ENCODE measurements around the gene RALGPS1. TPM values are rescaled to one million over a fixed set of nuclear protein-coding genes. Genes with fewer than 3 reads are reported as not detected.

Gene RALGPS1
- total RNA-seq, 4 donors from 2014 or later: 4.6 to 11.9 (median 10.0) TPM

- no peaks in the 10 kb centered on the region for H3K36me3 ChIP-seq
- no peaks in the 10 kb centered on the region for H3K9me3 ChIP-seq
- H3K4me1 ChIP-seq: peaks cover 21 to 32% (median 26%) of the 10 kb centered on the region in 4 donors
- no peak overlapping the region for H3K27ac ChIP-seq (replicated peaks in 1 of 4)
- TF ChIP-seq EP300 (IDR thresholded peaks at IDR 0.05): no peak
- no peak for TF ChIP-seq CTCF (IDR thresholded peaks at IDR 0.05)
- TF ChIP-seq POLR2AphosphoS5 (IDR thresholded peaks at IDR 0.05): no peak
- no peak for TF ChIP-seq POLR2A (IDR thresholded peaks at IDR 0.05; ENCODE audit: low read depth)
- intact Hi-C loops (cut with DNase I): no loop called here
- no peak for DNase-seq (ENCODE audit: extremely low spot score)
- WGBS: 89% methylated on average over 5 of the region's 5 CpGs
- no peaks in the 10 kb centered on the region for H3K27me3 ChIP-seq
- no peak overlapping the region for H3K4me3 ChIP-seq
Measured at GRCh38 chr9:127038531-127038930, 123.9 kb downstream of the RALGPS1 start.

GRCh38 chr9:127039492-127039891, 124.9 kb downstream of the RALGPS1 start:
- Histone ChIP-seq H3K27ac (replicated peaks in 1 of 4) (no peak overlapping the region), H3K4me3 (no peak overlapping the region), H3K36me3 (no peaks in the 10 kb centered on the region), H3K4me1 (peaks cover 14 to 24% (median 19%) of the 10 kb centered on the region in 4 donors), H3K27me3 (no peaks in the 10 kb centered on the region), H3K9me3 (no peaks in the 10 kb centered on the region)
- no peak for DNase-seq (ENCODE audit: extremely low spot score)
- intact Hi-C loops (cut with DNase I): no loop called here
- TF ChIP-seq POLR2AphosphoS5 (IDR thresholded peaks at IDR 0.05): no peak
- no peak for TF ChIP-seq EP300 (IDR thresholded peaks at IDR 0.05)
- TF ChIP-seq CTCF (IDR thresholded peaks at IDR 0.05): no peak
- no peak for TF ChIP-seq POLR2A (IDR thresholded peaks at IDR 0.05; ENCODE audit: low read depth)
- 93% methylated on average over 2 of the region's 2 CpGs for WGBS

- TF ChIP-seq EP300 (IDR thresholded peaks at IDR 0.05): no peak
- no peak for TF ChIP-seq CTCF (IDR thresholded peaks at IDR 0.05)
- no peak for TF ChIP-seq POLR2A (IDR thresholded peaks at IDR 0.05; ENCODE audit: low read depth)
- TF ChIP-seq POLR2AphosphoS5 (IDR thresholded peaks at IDR 0.05): no peak
- Histone ChIP-seq H3K4me3 (no peak overlapping the region), H3K4me1 (peaks cover 9 to 15% (median 11%) of the 10 kb centered on the region in 4 donors), H3K27me3 (no peaks in the 10 kb centered on the region), H3K9me3 (no peaks in the 10 kb centered on the region), H3K27ac (replicated peaks in 1 of 4) (no peak overlapping the region), H3K36me3 (no peaks in the 10 kb centered on the region)
- no peak for DNase-seq (ENCODE audit: extremely low spot score)
- intact Hi-C loops (cut with DNase I): no loop called here
- WGBS: 92% methylated on average over 1 of the region's 1 CpG
Measured at GRCh38 chr9:127045148-127045547, 130.6 kb downstream of the RALGPS1 start.

- TF ChIP-seq CTCF (IDR thresholded peaks at IDR 0.05) (no peak), POLR2AphosphoS5 (IDR thresholded peaks at IDR 0.05) (no peak), POLR2A (IDR thresholded peaks at IDR 0.05; ENCODE audit: low read depth) (no peak), EP300 (IDR thresholded peaks at IDR 0.05) (no peak)
- H3K4me3 ChIP-seq: no peak overlapping the region
- H3K27ac ChIP-seq (replicated peaks in 1 of 4): peak overlapping the region in 1 of 4 donors; percentile 17
- peaks cover 16 to 39% (median 26%) of the 10 kb centered on the region in 4 donors for H3K4me1 ChIP-seq
- 94% methylated on average over 3 of the region's 3 CpGs for WGBS
- no peaks in the 10 kb centered on the region for H3K9me3 ChIP-seq
- H3K27me3 ChIP-seq: no peaks in the 10 kb centered on the region
- H3K36me3 ChIP-seq: no peaks in the 10 kb centered on the region
- intact Hi-C loops (cut with DNase I): no loop called here
- no peak for DNase-seq (ENCODE audit: extremely low spot score)
Measured at GRCh38 chr9:127047971-127048370, 133.4 kb downstream of the RALGPS1 start.

- H3K4me1 ChIP-seq: peaks cover 27 to 50% (median 37%) of the 10 kb centered on the region in 4 donors
Measured at GRCh38 chr9:127049044-127049443, 134.5 kb downstream of the RALGPS1 start.

More at GRCh38 chr9:127049044-127049443, 134.5 kb downstream of the RALGPS1 start:
- DNase-seq (ENCODE audit: extremely low spot score): no peak
- TF ChIP-seq EP300 (IDR thresholded peaks at IDR 0.05) (no peak), POLR2AphosphoS5 (IDR thresholded peaks at IDR 0.05) (peak; percentile 62 to 83), CTCF (IDR thresholded peaks at IDR 0.05) (peak; percentile 18 to 29 (median 22))
- 61% methylated on average over 4 of the region's 4 CpGs for WGBS
- Histone ChIP-seq H3K36me3 (no peaks in the 10 kb centered on the region), H3K27ac (replicated peaks in 1 of 4) (peak overlapping the region in 3 of 4 donors; percentile 13 to 49 (median 17)), H3K4me3 (peak overlapping the region in 1 of 4 donors; percentile 18), H3K9me3 (no peaks in the 10 kb centered on the region), H3K27me3 (no peaks in the 10 kb centered on the region)
- intact Hi-C loops (cut with DNase I): no loop called here
